SIG-M5 treated with dmso at 0.1 percent for 504 hours (cell line): Measurements from ENCODE around the gene GPR3.

ENCODE experiments used
- DNase-seq: peaks from one replicate; lab custom pipeline; 2025; ENCODE audit not compliant: unreplicated experiment; lab: John Stamatoyannopoulos, UW

The GPR3 gene, protein sequence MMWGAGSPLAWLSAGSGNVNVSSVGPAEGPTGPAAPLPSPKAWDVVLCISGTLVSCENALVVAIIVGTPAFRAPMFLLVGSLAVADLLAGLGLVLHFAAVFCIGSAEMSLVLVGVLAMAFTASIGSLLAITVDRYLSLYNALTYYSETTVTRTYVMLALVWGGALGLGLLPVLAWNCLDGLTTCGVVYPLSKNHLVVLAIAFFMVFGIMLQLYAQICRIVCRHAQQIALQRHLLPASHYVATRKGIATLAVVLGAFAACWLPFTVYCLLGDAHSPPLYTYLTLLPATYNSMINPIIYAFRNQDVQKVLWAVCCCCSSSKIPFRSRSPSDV

GRCh38 chr1:27392096-27392777 is at the start of gene GPR3:
GPR3 (plus strand) TSS chr1:27392622; CDS start chr1:27393799, 1,177 bp downstream.
- peak; percentile 86 for DNase-seq

DNA sequence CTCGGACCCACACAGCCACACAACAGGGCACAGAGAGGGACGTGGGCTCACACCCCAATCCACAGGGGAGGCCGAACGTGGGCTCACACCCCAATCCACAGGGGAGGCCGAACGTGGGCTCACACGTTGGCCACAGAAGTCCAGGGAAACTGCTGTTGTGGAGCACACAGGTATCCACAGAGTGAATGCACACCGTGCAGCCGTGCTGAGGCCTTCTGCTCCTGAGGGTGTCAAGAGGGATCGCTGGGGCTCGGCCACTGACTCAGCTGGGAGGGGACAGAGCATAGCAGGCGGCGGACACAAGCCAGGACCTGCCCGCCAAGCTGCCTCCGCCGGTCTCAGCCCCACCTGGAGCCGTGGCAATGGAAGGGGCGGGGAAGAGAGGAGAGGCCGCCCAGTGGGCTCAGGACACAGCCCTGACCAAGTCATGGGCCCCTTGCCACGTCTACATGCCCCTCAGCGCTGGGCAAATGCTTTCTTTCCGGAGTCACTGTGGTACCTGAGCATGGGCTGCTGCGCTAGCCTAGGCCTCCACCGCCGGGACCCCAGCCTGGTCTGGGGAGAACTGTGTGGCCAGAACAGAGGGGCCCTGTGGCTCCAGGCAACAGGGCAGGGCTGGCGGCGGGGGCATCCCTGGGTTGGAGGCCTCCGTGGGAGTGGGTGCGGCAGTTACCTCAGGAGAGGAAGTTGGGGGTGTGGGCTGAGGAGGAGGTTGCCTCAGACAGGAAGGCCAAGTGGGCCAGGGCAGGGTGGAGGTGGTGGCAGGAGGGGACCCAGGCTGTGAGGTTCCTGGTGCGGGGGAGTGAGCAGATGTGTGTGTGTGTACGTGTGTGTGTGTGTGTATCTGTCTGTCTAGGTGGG is 49.4 kb upstream of the GPR3 start:
- peak; percentile 89 for DNase-seq

DNA sequence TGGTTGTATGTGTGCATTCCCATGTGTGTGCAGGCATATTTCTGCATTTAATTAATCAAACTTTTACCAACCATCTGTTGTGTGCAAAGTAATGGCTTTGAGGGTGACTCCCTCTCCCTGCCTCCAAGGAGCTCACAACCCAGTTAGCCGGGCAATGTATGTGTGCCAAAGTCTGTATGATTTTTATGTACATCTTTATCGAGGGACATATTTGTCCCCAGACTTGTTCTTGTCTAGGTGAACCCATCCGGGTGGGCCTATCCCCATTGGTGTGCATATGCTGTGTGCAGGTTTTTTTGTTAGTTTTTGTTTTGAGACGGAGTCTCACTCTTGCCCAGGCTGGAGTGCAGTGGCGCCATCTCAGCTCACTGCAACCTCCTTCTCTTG is 48.8 kb upstream of the GPR3 start:
- no peak for DNase-seq

GRCh38 chr1:27345272-27345671 is 47.1 kb upstream of the GPR3 start:
- DNase-seq: no peak

GRCh38 chr1:27346357-27346756 is 46.1 kb upstream of the GPR3 start:
- DNase-seq: no peak

GRCh38 chr1:27346991-27347624 is 45.3 kb upstream of the GPR3 start:
- no peak for DNase-seq

- peak; percentile 8 for DNase-seq
Observed at GRCh38 chr1:27348861-27349783, 43.3 kb upstream of the GPR3 start.

GRCh38 chr1:27349784-27350662 is 42.4 kb upstream of the GPR3 start:
- DNase-seq: no peak

GRCh38 chr1:27350663-27351540 is 41.5 kb upstream of the GPR3 start:
- no peak for DNase-seq

DNA sequence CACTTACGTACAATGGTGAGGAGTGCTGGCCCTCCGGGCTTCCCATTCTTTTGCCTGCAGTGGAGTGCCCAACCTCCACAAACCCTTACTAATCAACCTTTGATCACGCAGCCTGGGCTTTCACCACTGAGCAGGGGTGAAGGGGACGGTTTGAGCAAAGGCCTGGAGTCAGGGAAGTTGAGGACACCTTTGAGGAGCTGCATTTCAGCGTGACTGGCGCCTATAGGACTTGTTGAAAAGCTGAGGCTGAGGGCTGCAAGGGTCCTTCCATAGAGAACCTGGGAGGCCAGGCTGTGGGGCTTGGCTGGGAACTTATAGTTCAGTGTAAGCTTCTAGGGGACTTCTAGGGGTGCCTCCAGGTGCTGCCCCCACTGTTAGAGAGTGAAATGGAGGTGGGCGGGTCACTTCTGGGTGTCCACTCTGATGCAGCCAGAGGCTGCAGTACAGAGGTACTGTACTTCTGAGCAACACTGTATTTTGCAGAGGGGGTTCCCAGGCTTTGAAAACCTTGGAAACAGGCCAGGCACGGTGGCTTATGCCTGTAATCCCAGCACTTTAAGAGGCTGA is 40.8 kb upstream of the GPR3 start:
- no peak for DNase-seq

DNA sequence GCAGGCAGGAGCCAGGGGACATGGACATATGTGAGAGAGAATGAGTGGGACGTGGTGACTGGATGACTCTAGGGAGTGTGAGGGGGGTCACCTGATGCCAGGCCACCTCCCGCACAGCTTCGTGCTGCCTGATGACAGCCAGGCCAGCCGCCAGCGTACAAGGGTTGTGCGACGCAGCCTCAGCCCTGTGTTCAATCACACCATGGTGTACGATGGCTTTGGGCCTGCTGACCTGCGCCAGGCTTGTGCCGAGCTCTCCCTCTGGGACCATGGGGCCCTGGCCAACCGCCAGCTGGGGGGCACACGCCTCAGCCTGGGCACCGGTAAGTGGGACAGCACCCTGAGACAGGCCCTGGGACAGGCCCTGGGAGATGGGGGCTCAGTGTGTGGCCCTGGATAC is 39.3 kb upstream of the GPR3 start:
- no peak for DNase-seq

GRCh38 chr1:27353629-27354028 is 38.8 kb upstream of the GPR3 start:
- DNase-seq: no peak

DNA sequence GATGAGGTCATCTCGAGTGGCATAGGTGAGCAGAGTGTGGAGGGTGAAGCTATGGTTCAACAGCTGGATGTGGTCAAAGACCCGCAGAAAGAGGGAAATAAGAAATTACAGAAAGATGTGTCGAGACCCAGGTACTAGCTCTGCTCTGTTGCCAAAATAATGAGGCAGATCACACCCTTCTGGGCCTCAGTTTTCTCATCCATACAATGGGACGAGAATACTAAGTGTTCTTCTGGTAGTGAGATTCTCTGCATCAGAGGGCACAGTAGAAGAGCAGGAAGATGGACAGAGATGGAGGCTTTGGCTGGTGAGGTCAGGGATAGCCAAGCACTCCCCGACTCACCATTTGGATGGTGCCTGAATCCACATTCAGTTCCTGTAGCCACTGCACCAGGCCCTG is 36.7 kb upstream of the GPR3 start:
- no peak for DNase-seq

- no peak for DNase-seq
Observed at GRCh38 chr1:27356277-27356618, 36.2 kb upstream of the GPR3 start.

- DNase-seq: no peak
Observed at GRCh38 chr1:27356619-27357280, 35.7 kb upstream of the GPR3 start.

DNA sequence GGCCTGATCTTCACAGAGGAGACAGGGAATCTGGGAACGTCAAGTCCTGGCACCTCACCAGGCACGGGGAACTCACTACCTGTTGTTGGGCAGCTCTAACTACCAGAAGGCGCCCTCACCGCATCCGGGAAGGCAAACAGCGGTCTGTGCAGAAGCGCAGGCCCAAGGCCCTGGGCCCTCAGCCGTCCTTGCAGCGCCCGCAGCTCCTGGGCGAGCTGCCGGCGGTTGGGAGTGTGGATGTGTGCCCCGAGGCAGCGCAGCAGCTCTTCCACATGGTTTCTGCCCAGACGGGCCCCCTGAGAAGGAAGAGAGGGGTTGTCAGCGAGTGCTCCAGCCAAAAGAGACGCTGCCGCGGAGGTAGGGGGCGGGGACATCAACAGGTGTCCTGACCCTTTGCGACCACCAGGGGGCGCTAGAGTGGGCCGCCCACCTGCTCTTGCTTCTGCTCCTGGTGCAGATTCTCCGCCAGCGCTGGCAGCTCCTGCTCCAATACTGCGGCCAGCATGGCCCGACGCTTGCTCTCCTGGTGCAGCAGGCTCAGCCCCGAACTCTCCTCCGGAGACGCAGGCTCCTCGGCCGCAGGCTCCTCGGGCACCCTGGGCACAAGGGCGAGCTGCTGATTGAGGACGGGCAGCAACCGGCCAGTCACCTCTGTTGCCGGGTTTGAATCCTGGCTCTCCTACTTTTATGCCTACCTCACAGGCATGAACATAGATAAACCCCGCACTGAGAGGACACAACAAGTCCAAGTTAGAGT is 35.0 kb upstream of the GPR3 start:
- DNase-seq: peak; percentile 18
